ENCODE results near the gene LRGUK.

Gene LRGUK

GRCh38 chr7:134312717-134313116 lies 185.6 kb downstream of the LRGUK start:
- DNase-seq = no peak

- DNase-seq = no peak
Measured at GRCh38 chr7:134313543-134313942, 186.4 kb downstream of the LRGUK start.

Measured in central memory CD4-positive, alpha-beta T cell (primary cell).